K562 (cell line): ENCODE results near the gene ATXN1L. TPM values are rescaled to one million over a fixed set of nuclear protein-coding genes. Genes with fewer than 3 reads are reported as not detected.

Source experiments
- ATAC-seq: fragments of 200-7000 bp; cut with Tn5 transposase; 3 replicates; pipeline ENCODE4 v1.9.1; 2020; ENCODE audit warnings: moderate library complexity
- BruUV-seq: library from RNA; stranded (reverse); fragments of 400-500 nt; replicated peaks from 2 replicates; lab custom pipeline; 2021; lab: Mats Ljungman, UMichigan
- CTCF ChIA-PET: fragments of 300-600 bp; formaldehyde crosslinking; extraction: SDS; loops from one replicate; lab custom pipeline; 2021; ENCODE audit warnings: low intra/inter-chr PET ratio; lab: Yijun Ruan, JAX
- POLR2A ChIA-PET: fragments of 300-600, 350-650 bp; sonication (Branson Sonifier 250); formaldehyde crosslinking; extraction: SDS; loops from one replicate; lab custom pipeline; 2021; ENCODE audit warnings: antibody characterized with exemption, inconsistent platforms; lab: Yijun Ruan, JAX
- DNase-seq, 4 experiments: peaks; one replicate each; pipeline versions ENCODE4 v3.0.0 to v3.0.0-alpha.2; 2011 to 2018; ENCODE audit warnings: low spot score in 3 of 4, mixed read lengths in 3 of 4; ENCODE audit errors: extremely low read depth in 1 of 4
- FAIRE-seq: peaks from 2 replicates; lab custom pipeline; 2011; peaks lifted over from hg19 to GRCh38; lab: Jason Lieb, UNC
- H2AFZ ChIP-seq: 2 replicates; pipeline ENCODE4 v1.6.0; 2011; ENCODE audit warnings: low read depth, low read length, control low read depth, inconsistent platforms
- H3K27ac ChIP-seq: fragments of 200-600 bp; 3 replicates; pipeline ENCODE4 v1.8.0; 2011; ENCODE audit warnings: low read depth, mild to moderate bottlenecking, control low read depth, inconsistent platforms, low read length, moderate library complexity, mixed read lengths; ENCODE audit errors: extremely low read depth
- H3K27me3 ChIP-seq, 2 experiments: fragments of 300-600 bp in 1 of 2; 2 replicates in 1 of 2; 3 replicates in 1 of 2; pipeline versions ENCODE4 v1.6.0 to v1.8.0; 2011; ENCODE audit warnings: inconsistent platforms in 2 of 2, low read length in 2 of 2, mild to moderate bottlenecking in 1 of 2, mixed read lengths in 1 of 2, moderate library complexity in 1 of 2; ENCODE audit not compliant: control insufficient read depth in 2 of 2, insufficient read depth in 2 of 2
- H3K36me3 ChIP-seq: fragments of 300-600 bp; 3 replicates; pipeline ENCODE4 v1.8.0; 2011; ENCODE audit warnings: mild to moderate bottlenecking, low read length, inconsistent platforms; ENCODE audit not compliant: control insufficient read depth, insufficient read depth
- H3K4me1 ChIP-seq, 2 experiments: fragments of 200-600 bp in 1 of 2; replicated peaks in 1 of 2; 2 replicates in 1 of 2; 3 replicates in 1 of 2; pipeline versions ENCODE4 v1.5.1 to v1.8.0; 2011; ENCODE audit warnings: inconsistent platforms in 2 of 2, low read length in 2 of 2, mild to moderate bottlenecking in 1 of 2, mixed read lengths in 1 of 2, moderate library complexity in 1 of 2; ENCODE audit not compliant: control insufficient read depth in 2 of 2, insufficient read depth in 2 of 2
- H3K4me2 ChIP-seq: 2 replicates; pipeline ENCODE4 v1.6.1; 2011; ENCODE audit warnings: low read length, control low read depth, inconsistent platforms, mixed read lengths; ENCODE audit not compliant: insufficient read depth
- H3K4me3 ChIP-seq: fragments of 200-600 bp; sonication (generic), shearing (Covaris generic); 2 replicates; pipeline ENCODE4 v1.5.1; 2016; ENCODE audit warnings: control low read depth, inconsistent platforms
- H3K79me2 ChIP-seq: fragments of 200-600 bp; 3 replicates; pipeline ENCODE4 v1.8.0; 2011; ENCODE audit warnings: low read length, inconsistent platforms; ENCODE audit not compliant: control insufficient read depth, insufficient read depth
- H3K9ac ChIP-seq, 2 experiments: 2 replicates each; pipeline versions ENCODE4 v1.6.0 to v1.6.1; 2011; ENCODE audit warnings: low read depth in 2 of 2, low read length in 2 of 2, control low read depth in 1 of 2, inconsistent platforms in 1 of 2, mild to moderate bottlenecking in 1 of 2, mixed read lengths in 1 of 2; ENCODE audit not compliant: insufficient read depth in 1 of 2
- H3K9me1 ChIP-seq: one replicate; pipeline ENCODE4 v1.6.0; 2011; ENCODE audit warnings: inconsistent platforms, mild to moderate bottlenecking, low read length, moderate library complexity; ENCODE audit not compliant: control insufficient read depth, insufficient read depth
- H3K9me3 ChIP-seq: replicated peaks from 2 replicates; pipeline ENCODE4 v1.5.1; 2011; ENCODE audit warnings: low read depth, low read length, inconsistent platforms; ENCODE audit not compliant: control insufficient read depth, insufficient read depth
- H4K20me1 ChIP-seq: replicated peaks from 2 replicates; pipeline ENCODE4 v1.6.1; 2011; ENCODE audit warnings: low read length, inconsistent platforms, mixed read lengths; ENCODE audit not compliant: control insufficient read depth, insufficient read depth
- NRF1 ChIP-seq, 2 experiments: fragments of 450-650 bp; IDR thresholded peaks in 1 of 2; conservative IDR thresholded peaks in 1 of 2; 2 replicates each; pipeline ENCODE4 v1.6.1; 2014; ENCODE audit warnings: mild to moderate bottlenecking in 2 of 2
- POLR2G ChIP-seq: fragments of 200-400 bp; formaldehyde crosslinking; IDR thresholded peaks from 2 replicates; pipeline ENCODE4 v1.6.1; 2017; ENCODE audit warnings: low read depth, mild to moderate bottlenecking, antibody characterized with exemption, low read length, moderate library complexity
- ZNF217 ChIP-seq: sonication (generic); formaldehyde crosslinking; IDR thresholded peaks from 2 replicates; pipeline ENCODE4 v1.8.0; 2022; ENCODE audit warnings: mild to moderate bottlenecking, missing genetic modification reagents
- ZNF668 ChIP-seq: fragments of 250-450 bp; sonication (Bioruptor Pico); IDR thresholded peaks from 2 replicates; pipeline ENCODE4 v1.8.0; 2022; ENCODE audit warnings: mild to moderate bottlenecking, inconsistent platforms
- WGBS: fragments of 100-300 bp; shearing (Covaris generic); methylation state at CpG from one replicate; pipeline ENCODE4 v1.1.6; 2016; ENCODE audit warnings: low coverage, mixed read lengths; ENCODE audit not compliant: insufficient coverage; ENCODE audit errors: missing lambda C conversion rate; 5-methylcytosine and 5-hydroxymethylcytosine counted together
- in situ Hi-C: fragments of 300-500 bp; cut with MboI; formaldehyde crosslinking; loops from 4 replicates; pipeline ENCODE4 v1.15.0; 2018; ENCODE audit warnings: inconsistent platforms, mixed read lengths
- intact Hi-C: fragments of 100-400 bp; cut with micrococcal nuclease; formaldehyde crosslinking; loops from 2 replicates; pipeline ENCODE4 v1.14.2; 2022
- polyA plus RNA-seq, 8 experiments: library from polyadenylated mRNA; depleted of rRNA in 4 of 8; stranded (reverse) in 5 of 8; unstranded in 3 of 8; fragments of >200 nt; fragmentation: Nextera tagmentation in 2 of 8; fragmentation: Illumina TruSeq in 1 of 8; extraction: Ambion mirVana in 2 of 8; extraction: Trizol in 1 of 8; gene quantifications; 2 replicates each; pipeline versions ENCODE4 v1.2.1 to v1.2.3, GENCODE V29; 2011 to 2014; ENCODE audit warnings: inconsistent platforms in 1 of 8, missing spikeins in 1 of 8
- total RNA-seq, 7 experiments: library from RNA; depleted of rRNA in 6 of 7; stranded (reverse); fragments of >200 nt in 6 of 7; fragmentation: Illumina TruSeq in 2 of 7; extraction: Trizol in 2 of 7; gene quantifications; 2 replicates each; pipeline versions ENCODE4 v1.2.1 to v1.2.3, GENCODE V29; 2011 to 2021; ENCODE audit warnings: low replicate concordance in 1 of 7

Gene ATXN1L
- total and polyA plus RNA-seq, 9 of the 15 experiments (the other 6 are each of a cell fraction or from before 2014, with no cell fraction given), result 1.4 to 11.3 (median 9.3) TPM

DNA sequence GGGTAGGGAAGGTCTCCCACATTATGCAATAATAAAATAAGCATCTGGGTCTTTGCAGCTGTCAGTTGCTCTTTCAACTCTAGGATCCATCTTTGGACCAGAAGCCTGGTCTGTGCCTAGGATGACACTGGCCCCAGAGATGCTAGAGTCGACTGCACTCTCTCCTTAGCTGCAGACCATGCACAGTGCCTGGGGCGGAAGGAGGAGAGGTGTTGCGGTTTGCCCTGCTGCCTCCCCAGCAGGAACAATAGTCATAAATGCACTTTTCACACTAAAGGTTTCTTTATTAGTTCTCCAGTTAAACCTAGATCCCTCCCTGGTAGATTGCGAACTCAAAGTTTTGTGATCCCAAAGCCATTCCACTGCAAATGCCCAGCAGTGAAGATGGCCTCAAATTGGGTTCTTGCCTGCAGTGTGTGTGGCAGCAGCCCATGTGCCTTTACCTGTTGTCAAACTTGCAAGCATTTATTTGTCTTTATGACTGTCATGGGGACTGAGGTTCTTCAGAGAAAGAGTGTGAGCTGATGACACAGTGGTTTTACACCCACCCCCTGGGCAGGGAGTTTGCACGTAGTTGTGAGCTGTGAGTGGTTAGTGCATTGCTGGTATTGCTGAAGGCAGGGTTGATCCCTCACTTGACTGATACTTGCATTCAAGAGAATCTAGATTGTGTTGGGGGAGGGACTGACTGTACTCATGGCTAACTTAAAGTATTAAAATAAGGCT, 10.3 kb downstream of the ATXN1L start:
- intact Hi-C loops, result no loop called here
- no peak for DNase-seq

DNA sequence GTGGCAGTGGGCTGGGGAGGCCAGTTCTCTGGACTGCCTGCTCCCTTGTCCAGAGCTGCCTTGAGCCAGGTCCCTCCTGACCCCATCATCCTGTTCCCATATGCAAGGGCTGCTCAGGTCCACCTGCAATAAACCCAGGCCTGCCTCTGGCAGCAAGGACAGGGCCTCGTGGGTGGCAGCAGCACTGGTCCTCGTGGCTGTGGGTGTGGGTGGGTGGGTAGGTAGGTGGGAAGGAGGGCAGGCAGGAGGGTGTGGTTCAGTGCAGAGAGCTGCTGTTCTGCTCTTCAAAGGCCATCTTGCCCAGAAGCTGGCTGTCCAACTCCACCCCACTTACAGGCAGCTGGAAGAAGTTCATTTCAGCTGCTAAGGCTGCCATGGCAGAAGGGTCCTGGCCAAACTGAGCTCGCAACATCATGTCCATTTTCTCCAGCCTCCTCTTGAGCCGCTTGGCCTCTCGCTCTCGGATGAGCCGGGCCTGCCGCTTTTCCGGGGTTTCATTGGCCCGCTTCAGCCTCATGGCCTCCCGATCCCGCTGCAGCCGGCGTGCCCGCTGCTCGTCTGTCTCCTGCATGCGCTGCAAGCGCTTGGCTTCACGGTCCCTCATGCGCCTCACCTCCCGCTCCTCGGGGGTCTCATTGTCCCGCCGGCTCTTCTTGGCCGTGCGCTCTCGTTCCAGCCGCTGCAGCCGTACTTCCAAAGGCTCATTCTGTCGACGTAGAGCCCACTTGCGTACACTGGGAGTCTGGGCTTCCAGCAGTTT, 14.2 kb downstream of the ATXN1L start:
- in situ Hi-C loops, result no loop called here
- intact Hi-C loops, result no loop called here
- Histone ChIP-seq H3K4me3 (no peak overlapping the region), H2AFZ (no peak overlapping the region), H3K4me1 (no peaks in the 10 kb centered on the region), H3K4me2 (no peak overlapping the region), H3K9me1 (no peaks in the 10 kb centered on the region), H3K9ac (peak overlapping the region in 1 of 2 experiments; percentile 14; a peak in 1 of 4 replicates), H3K79me2 (no peaks in the 10 kb centered on the region), H3K36me3 (peaks cover 11% of the 10 kb centered on the region), H4K20me1 (no peaks in the 10 kb centered on the region; the same call in 1 of the 2 replicates), H3K27ac (no peak overlapping the region), H3K27me3 (no peaks in the 10 kb centered on the region), H3K9me3 (no peaks in the 10 kb centered on the region)
- ChIA-PET POLR2A (interaction anchor here (0.6 kb wide), 1 partner anchor 9 kb away, joined by 3 read pairs; no protein-coding TSS in a partner anchor), CTCF (interaction anchor here (0.6 kb wide), 1 partner anchor 68 kb away, joined by 4 read pairs; no protein-coding TSS in a partner anchor)
- ATAC-seq (no peak), DNase-seq (no peak), FAIRE-seq (no peak)
- TF ChIP-seq POLR2G (0 out of 2 replicates have a peak, but pooled peaks have one; percentile 20), NRF1 (conservative IDR thresholded peaks at IDR 0.05 in 1 of 2, IDR thresholded peaks at IDR 0.05 in 1 of 2) (no peak)
- no TSS peak for BruUV-seq
- WGBS, result 91% methylated on average over 24 of the region's 32 CpGs

More for the DNA sequence above, 10.3 kb downstream of the ATXN1L start:
- H3K9ac ChIP-seq, result no peak overlapping the region; a peak in 1 of 4 replicates
- no peaks in the 10 kb centered on the region; a peak in 1 of 5 replicates for H3K4me1 ChIP-seq
- no peaks in the 10 kb centered on the region for H3K27me3 ChIP-seq
- WGBS, result 80% methylated on average over 5 of the region's 5 CpGs
- CTCF ChIA-PET, result no interaction called here
- no peak; the same call in 2 of the 3 replicates for ATAC-seq
- no peak overlapping the region for H3K4me3 ChIP-seq
- H3K9me1 ChIP-seq, result peaks cover 3% of the 10 kb centered on the region
- no peak overlapping the region for H3K4me2 ChIP-seq
- no peaks in the 10 kb centered on the region; the same call in 2 of the 3 replicates for H3K79me2 ChIP-seq
- H3K27ac ChIP-seq, result no peak overlapping the region
- no peak for FAIRE-seq
- no peak overlapping the region for H2AFZ ChIP-seq
- TF ChIP-seq ZNF217 (CRISPR knock-in tag), result no peak
- TF ChIP-seq ZNF668, result no peak
- H3K36me3 ChIP-seq, result peaks cover 34% of the 10 kb centered on the region
- H3K9me3 ChIP-seq, result no peaks in the 10 kb centered on the region
- in situ Hi-C loops, result no loop called here
- BruUV-seq, result no TSS peak
- POLR2A ChIA-PET, result interaction anchor here (0.6 to 2.4 kb wide), 4 partner anchors 10 to 175 kb away, joined by 3 to 12 read pairs (median 4); partner anchors contain the start of gene ATXN1L
- H4K20me1 ChIP-seq, result peaks cover 4% of the 10 kb centered on the region
